Liver (tissue), 3 donors: ENCODE results near the gene DDX42.

ENCODE experiments used
- EGR1 ChIP-seq, 2 donors: IDR thresholded peaks; 2 replicates each; pipeline ENCODE4 v1.6.1; 2016 to 2018; ENCODE audit warnings: antibody characterized with exemption in 2 of 2, low read depth in 2 of 2
- GABPA ChIP-seq, 2 donors: IDR thresholded peaks in 1 of 2; conservative IDR thresholded peaks in 1 of 2; 2 replicates each; pipeline ENCODE4 v1.6.1; 2016; ENCODE audit warnings: antibody characterized with exemption in 2 of 2, mild to moderate bottlenecking in 1 of 2, moderate library complexity in 1 of 2
- HNF4G ChIP-seq: IDR thresholded peaks from 2 replicates; pipeline ENCODE4 v1.6.1; 2016; ENCODE audit warnings: antibody characterized with exemption
- JUND ChIP-seq, 2 donors: IDR thresholded peaks; 2 replicates each; pipeline ENCODE4 v1.6.1; 2016; ENCODE audit warnings: antibody characterized with exemption in 2 of 2
- MAX ChIP-seq: IDR thresholded peaks from 2 replicates; pipeline ENCODE4 v1.6.1; 2016; ENCODE audit warnings: antibody characterized with exemption
- RAD21 ChIP-seq, 2 donors: IDR thresholded peaks; 2 replicates each; pipeline ENCODE4 v1.6.1; 2016; ENCODE audit warnings: antibody characterized with exemption in 2 of 2, mild to moderate bottlenecking in 2 of 2
- SP1 ChIP-seq: IDR thresholded peaks from 2 replicates; pipeline ENCODE4 v1.6.1; 2018; ENCODE audit warnings: antibody characterized with exemption, mild to moderate bottlenecking
- YY1 ChIP-seq: IDR thresholded peaks from 2 replicates; pipeline ENCODE4 v1.6.1; 2016; ENCODE audit warnings: antibody characterized with exemption, mild to moderate bottlenecking
- ZBTB33 ChIP-seq: IDR thresholded peaks from 2 replicates; pipeline ENCODE4 v1.6.1; 2016; ENCODE audit warnings: antibody characterized with exemption
- TF ChIP-seq, protein P1 (sequence below): fragments of 150-350 bp; IDR thresholded peaks from 2 replicates; pipeline ENCODE4 v1.5.1; 2017; ENCODE audit warnings: improper control_type of control experiment, low read depth, low read length; ENCODE audit not compliant: missing input control
- donor health status: healthy.
- donor health status: healthy.

DNA sequence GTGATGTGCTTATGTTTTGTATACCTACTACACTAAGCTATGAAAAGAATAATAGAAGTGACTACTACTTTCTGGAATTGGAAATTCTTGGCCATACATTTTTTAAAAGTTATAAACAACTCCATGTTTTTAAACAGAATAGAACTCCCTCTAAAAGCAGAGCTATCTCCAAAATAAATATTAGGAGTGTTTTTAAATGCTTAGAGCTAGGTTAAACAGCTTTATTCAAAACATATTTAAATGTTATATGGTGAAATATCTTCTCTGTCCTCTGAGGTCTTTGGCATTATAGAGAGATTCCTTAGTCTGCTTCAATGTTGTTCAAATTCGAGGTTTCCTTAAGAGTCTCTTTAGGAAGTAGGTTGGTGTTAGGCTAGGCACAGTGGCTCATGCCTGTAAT, 30.4 kb downstream of the DDX42 start:
- TF ChIP-seq, protein P1, sequence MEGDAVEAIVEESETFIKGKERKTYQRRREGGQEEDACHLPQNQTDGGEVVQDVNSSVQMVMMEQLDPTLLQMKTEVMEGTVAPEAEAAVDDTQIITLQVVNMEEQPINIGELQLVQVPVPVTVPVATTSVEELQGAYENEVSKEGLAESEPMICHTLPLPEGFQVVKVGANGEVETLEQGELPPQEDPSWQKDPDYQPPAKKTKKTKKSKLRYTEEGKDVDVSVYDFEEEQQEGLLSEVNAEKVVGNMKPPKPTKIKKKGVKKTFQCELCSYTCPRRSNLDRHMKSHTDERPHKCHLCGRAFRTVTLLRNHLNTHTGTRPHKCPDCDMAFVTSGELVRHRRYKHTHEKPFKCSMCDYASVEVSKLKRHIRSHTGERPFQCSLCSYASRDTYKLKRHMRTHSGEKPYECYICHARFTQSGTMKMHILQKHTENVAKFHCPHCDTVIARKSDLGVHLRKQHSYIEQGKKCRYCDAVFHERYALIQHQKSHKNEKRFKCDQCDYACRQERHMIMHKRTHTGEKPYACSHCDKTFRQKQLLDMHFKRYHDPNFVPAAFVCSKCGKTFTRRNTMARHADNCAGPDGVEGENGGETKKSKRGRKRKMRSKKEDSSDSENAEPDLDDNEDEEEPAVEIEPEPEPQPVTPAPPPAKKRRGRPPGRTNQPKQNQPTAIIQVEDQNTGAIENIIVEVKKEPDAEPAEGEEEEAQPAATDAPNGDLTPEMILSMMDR: no peak
- TF ChIP-seq HNF4G (no peak), GABPA (IDR thresholded peaks at IDR 0.05 in 1 of 2, conservative IDR thresholded peaks at IDR 0.05 in 1 of 2) (no peak), ZBTB33 (no peak), EGR1 (IDR thresholded peaks at IDR 0.05; ENCODE audit: low read depth in 2 of 2) (no peak), YY1 (no peak), MAX (no peak), RAD21 (IDR thresholded peaks at IDR 0.05) (no peak), SP1 (no peak), JUND (IDR thresholded peaks at IDR 0.05) (no peak)
